COLO668 (cell line): ENCODE results near the gene TRIM65.

ENCODE experiments used
- DNase-seq: peaks from one replicate; lab custom pipeline; 2025; ENCODE audit not compliant: unreplicated experiment; lab: John Stamatoyannopoulos, UW

TRIM65 gene, protein sequence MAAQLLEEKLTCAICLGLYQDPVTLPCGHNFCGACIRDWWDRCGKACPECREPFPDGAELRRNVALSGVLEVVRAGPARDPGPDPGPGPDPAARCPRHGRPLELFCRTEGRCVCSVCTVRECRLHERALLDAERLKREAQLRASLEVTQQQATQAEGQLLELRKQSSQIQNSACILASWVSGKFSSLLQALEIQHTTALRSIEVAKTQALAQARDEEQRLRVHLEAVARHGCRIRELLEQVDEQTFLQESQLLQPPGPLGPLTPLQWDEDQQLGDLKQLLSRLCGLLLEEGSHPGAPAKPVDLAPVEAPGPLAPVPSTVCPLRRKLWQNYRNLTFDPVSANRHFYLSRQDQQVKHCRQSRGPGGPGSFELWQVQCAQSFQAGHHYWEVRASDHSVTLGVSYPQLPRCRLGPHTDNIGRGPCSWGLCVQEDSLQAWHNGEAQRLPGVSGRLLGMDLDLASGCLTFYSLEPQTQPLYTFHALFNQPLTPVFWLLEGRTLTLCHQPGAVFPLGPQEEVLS

DNA sequence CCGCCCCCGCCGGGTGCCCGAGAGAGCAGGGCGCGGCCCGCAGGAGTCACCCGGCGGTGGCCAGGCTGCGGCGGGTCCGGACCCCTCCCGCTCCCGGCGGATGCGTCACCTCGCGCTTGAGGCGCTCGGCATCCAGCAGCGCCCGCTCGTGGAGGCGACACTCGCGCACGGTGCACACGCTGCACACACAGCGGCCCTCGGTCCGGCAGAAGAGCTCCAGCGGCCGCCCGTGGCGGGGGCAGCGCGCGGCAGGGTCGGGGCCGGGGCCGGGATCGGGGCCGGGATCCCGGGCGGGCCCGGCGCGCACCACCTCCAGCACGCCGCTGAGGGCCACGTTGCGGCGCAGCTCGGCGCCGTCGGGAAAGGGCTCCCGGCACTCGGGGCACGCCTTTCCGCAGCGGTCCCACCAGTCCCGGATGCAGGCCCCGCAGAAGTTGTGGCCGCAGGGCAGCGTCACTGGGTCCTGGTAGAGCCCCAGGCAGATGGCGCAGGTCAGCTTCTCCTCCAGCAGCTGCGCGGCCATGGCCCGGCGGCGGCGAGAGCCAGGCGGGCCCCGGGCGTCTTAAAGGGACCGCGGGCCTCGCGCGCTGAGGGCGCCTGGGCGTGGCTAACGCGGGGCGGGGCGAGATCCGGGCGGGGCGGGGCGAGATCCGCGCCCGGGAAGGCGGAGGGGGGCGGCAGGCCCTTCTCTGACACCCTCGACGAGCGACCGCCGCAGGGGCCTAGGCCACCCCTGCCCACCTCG is at the start of gene TRIM65:
Gene TRIM65, minus strand, starts transcription at position 537 of the 745 bp plus-strand sequence. Its CDS starts 14 bp downstream, at position 523.
- DNase-seq, result peak; percentile 79

GRCh38 chr17:75945211-75945610 is 48.5 kb upstream of the TRIM65 start:
- no peak for DNase-seq

- DNase-seq, result no peak
Measured at GRCh38 chr17:75943491-75943890, 46.7 kb upstream of the TRIM65 start.

GRCh38 chr17:75942473-75942872 is 45.7 kb upstream of the TRIM65 start:
- no peak for DNase-seq

- DNase-seq, result no peak
Measured at GRCh38 chr17:75941442-75941819, 44.7 kb upstream of the TRIM65 start.

DNA sequence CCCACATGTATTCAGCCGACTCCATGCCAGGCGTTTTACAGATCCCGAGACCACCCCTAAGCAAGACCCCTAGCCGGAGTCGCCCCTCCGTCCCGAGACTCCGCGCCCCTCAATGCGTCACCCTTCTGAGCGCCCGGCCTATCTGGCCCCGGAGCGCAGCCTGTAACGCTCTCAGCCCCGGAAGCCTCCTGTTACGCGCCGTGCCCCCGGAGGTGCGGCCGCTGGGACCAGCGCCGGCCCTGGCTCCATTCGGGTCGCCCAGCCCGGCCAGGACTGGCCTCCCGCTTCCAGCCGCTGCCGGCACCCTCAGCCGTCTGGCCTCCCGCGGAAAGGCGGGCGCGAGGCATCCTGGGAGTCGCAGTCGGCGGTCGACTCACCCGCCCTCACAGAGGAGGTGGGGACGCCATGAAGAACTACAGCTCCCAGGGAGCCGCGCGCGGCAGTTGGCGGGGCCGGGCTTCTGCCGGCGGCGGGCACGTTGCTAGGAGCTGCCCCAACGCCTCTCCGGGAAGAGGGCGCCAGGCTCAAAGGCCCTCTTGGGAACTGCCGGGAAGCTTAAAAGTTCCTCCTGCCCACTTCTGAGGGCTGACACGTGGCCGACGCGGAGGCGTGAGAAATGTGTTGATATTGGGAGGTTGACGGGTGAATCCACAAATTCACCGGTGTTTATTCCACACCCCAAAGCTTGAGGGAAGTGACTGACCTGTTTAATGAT is 44.1 kb upstream of the TRIM65 start, which contains the start of gene FBF1:
Gene FBF1, minus strand, starts transcription at position 316 of the 715 bp plus-strand sequence. CDS start 2,893 bp downstream, outside the sequence.
- peak; percentile 92 for DNase-seq

- DNase-seq, result no peak
Measured at GRCh38 chr17:75937652-75938051, 40.9 kb upstream of the TRIM65 start.

DNA sequence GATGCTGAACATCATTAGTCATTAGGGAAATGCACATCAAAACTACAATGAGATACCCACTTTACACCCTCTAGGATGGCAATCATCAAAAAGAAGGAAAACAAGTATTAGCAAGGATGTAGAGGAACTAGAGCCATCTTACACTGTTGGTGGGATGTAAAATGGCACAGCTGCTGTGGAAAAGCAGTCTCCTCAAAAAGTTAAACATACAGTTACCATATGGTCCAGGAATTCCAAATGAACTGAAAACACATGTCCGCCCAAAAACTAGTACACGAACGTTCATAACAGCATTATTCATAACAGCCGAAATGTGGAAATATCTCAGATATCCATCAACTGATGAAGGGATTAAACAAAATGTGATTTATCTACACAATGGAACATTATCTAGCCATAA is 37.1 kb upstream of the TRIM65 start:
- DNase-seq, result no peak

DNA sequence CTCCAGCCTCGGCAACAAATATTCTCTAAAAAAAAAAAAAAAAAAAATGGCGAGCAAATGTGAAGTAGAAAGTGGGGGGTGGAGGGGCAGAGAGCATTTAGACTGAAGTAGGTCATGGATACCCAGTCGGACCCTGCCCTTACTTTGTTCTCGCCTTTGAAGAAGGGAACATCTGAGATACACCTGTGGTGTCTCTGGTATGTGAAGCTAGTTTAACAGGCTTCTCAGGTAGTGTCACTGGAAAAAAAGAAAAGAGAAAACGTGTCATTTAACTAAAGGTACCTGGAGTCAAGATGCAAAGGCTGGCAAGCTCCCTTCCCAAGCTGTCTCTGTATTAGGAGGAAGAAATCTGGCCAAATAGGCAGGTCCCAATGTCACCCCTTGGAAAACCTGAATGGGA is 36.1 kb upstream of the TRIM65 start:
- DNase-seq, result no peak

- no peak for DNase-seq
Measured at GRCh38 chr17:75931062-75931461, 34.3 kb upstream of the TRIM65 start.

DNA sequence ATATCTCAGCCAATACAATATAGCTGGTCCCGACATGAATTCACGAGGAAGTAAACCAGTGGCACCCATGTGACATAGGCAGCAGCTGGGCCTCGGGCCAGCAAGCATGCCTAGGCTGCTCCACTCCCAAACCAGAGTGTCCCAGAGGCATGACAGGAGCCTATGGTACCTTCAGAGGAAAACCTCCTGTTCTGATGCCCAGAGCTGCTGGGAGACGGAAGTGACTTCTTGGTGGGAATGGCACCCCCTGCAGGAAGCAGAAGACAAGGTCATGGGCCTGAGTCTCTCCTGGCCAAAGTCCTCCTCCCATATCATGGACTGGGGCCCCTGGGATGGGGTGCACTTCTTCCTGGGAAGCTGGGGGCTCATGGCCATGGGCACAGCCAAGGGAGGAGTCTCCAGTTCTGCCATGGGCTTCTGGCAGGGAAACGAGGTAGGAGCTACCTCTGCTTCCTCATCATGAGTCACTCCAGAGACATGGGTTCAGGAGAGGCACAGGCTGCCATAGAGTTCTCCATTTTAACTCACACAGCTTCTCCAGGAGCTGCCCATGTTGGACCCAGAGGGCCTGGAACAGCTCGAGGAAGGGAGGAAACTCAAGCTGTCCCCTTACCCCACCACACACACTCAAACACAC is 30.7 kb upstream of the TRIM65 start:
- DNase-seq, result peak; percentile 46

GRCh38 chr17:75926456-75926855 is 29.7 kb upstream of the TRIM65 start:
- DNase-seq, result no peak

DNA sequence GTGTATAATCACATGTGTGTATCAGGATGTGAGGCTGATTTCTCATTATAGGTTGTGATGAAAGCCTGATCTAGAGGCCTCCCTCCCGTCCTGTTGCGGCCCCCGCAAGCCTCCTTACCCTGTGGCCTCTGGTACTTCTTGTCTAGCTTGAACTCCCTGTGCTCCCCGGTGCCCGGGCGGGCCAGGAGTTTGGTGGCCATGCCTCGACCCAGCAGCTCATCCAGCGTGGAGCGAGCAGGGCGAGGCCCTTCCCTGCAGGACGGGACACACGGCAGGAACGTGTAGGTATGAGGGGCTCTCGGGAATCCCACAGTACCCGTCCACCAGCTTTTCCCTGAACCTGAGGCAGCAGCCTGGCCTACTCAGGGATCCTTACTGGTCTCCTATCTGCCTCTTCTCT is 29.2 kb upstream of the TRIM65 start:
- DNase-seq, result no peak

GRCh38 chr17:75925103-75925502 is 28.4 kb upstream of the TRIM65 start:
- no peak for DNase-seq

- no peak for DNase-seq
Measured at GRCh38 chr17:75922963-75923874, 26.5 kb upstream of the TRIM65 start.

DNA sequence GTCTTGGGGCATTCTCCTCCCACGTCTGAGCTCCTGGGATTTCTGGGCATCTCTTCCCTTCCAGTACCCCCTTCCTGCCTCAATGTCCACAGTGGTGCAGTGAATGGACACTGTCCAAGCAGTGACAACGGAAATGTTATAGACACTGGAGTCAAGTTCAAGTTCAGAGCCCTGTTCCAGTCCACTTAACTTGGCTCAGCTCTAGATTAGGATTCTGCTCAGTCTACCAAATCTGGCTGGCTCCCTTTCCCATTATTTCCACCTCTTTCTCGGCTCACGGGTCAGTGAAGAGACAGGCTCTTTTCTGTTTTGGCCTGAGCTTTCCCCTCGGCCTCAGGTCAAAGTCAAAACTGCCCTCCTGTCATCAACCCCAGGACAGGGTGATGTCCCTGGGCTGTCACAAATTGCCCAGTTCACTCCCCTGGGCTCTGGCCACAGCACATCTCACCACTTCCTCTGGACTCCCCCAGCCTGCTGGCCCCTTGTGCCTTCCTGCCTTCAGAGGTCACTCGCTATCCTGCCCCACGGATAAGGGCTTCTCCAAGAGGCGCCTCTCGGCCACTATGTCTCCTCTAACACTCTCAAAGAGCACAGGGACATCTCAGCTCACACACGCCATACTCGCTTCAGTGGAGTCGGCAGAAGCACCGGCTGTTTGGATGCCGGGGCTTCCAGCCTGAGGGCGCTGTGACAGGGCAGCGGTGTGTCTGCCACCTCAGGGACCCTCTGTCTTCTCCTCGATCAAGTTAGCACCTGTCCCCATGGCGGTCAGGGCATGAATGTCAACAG is 25.6 kb upstream of the TRIM65 start:
- no peak for DNase-seq

GRCh38 chr17:75921596-75921995 is 24.8 kb upstream of the TRIM65 start:
- no peak for DNase-seq

- no peak for DNase-seq
Measured at GRCh38 chr17:75920045-75920560, 23.4 kb upstream of the TRIM65 start.

DNA sequence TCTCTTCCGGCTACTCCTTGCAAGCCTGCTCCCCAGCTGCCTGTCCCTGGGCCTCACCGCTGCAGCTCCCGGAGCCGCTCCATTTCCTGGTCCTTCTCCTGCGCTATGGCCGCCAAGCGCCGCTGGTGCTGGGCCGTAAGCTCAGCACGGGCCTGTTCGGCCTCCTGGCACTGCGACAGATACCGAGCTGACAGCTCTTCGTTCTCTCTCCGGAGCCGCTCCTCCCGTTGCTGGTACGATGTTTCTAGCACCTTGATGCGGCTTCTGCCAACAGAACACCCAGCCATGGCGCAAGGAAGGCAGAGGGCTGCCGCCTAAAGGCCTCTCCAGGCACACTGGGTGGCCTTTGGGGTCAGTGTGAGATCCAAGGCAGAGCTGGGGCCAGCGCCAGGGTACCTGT is 22.9 kb upstream of the TRIM65 start:
- no peak for DNase-seq
